GM10266 (cell line): ENCODE measurements around the gene LRG1.
A peak's percentile ranks its signal among the peaks of the same experiment; 100 is the strongest.

ENCODE experiments used
- DNase-seq: peaks from one replicate; pipeline ENCODE4 v3.0.0; 2012; ENCODE audit errors: extremely low spot score
- TF ChIP-seq, protein P1 (sequence below): IDR thresholded peaks from 2 replicates; pipeline ENCODE4 v1.5.1; 2012; ENCODE audit warnings: mild to moderate bottlenecking, low read depth; ENCODE audit not compliant: control insufficient read depth, insufficient read depth; ENCODE audit errors: missing control alignments

LRG1 gene

DNA sequence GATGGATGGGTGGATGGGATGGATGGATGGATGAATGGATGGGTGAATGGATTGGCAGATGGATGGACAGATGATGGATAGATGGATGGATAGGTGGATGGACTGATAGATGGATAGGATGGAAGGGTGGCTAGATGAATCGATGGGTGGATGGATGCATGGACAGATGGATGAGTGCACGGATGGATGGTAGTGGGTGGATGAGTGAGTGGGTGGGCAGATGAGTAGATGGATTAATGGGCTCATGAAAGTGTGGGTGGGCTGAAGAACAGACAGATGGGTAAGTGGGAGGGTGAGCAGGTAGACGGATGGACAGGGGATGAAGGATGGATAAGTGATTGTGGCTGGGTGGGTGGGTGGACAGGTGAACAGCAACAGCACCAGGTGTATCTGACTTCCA lies 13.9 kb upstream of the LRG1 start:
- no peak for DNase-seq

DNA sequence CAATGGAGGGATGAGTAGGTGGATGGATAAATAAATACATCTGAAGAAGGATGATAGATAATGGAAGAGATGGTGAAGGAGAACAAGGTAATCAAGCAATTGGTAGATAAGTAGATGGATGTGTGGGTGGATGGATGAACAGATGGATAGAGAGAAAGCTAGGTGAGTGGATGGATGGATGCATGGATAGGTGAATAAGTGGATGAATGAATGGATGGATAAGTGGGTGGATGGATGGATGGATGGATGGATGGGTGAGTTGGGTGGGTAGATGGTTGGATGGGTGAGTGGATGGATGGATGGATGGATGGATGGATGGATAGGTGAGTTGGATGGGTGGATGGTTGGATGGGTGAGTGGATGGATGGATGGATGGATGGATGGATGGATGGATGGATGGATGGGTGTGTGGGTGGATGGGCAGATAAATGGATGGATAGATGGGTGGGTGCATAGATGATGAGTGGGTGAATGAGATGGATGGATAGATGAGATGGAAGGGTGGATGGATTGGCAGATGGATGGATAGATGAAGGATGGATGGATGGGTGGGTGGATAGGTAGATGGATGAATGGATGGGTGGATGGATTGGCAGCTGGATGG lies 13.4 kb upstream of the LRG1 start:
- no peak for DNase-seq
- TF ChIP-seq, protein P1, sequence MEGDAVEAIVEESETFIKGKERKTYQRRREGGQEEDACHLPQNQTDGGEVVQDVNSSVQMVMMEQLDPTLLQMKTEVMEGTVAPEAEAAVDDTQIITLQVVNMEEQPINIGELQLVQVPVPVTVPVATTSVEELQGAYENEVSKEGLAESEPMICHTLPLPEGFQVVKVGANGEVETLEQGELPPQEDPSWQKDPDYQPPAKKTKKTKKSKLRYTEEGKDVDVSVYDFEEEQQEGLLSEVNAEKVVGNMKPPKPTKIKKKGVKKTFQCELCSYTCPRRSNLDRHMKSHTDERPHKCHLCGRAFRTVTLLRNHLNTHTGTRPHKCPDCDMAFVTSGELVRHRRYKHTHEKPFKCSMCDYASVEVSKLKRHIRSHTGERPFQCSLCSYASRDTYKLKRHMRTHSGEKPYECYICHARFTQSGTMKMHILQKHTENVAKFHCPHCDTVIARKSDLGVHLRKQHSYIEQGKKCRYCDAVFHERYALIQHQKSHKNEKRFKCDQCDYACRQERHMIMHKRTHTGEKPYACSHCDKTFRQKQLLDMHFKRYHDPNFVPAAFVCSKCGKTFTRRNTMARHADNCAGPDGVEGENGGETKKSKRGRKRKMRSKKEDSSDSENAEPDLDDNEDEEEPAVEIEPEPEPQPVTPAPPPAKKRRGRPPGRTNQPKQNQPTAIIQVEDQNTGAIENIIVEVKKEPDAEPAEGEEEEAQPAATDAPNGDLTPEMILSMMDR = no peak

More for the DNA sequence above, 13.9 kb upstream of the LRG1 start:
- TF ChIP-seq, protein P1 = no peak

DNA sequence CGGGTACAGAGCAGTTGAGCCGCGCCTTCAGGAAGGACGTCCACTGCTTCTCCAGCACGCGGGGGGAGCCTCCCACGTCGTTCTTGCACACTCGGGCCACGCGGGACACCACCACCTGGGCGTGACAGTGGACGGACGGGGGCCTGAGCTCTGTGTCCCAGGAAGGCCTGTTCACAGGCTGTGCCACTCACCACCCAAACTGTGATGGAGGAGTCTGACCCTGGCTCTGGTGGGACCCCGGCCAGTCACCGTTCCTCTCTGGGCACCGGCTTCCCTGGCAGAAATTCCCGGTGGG lies 12.6 kb upstream of the LRG1 start:
- TF ChIP-seq, protein P1 = no peak

DNA sequence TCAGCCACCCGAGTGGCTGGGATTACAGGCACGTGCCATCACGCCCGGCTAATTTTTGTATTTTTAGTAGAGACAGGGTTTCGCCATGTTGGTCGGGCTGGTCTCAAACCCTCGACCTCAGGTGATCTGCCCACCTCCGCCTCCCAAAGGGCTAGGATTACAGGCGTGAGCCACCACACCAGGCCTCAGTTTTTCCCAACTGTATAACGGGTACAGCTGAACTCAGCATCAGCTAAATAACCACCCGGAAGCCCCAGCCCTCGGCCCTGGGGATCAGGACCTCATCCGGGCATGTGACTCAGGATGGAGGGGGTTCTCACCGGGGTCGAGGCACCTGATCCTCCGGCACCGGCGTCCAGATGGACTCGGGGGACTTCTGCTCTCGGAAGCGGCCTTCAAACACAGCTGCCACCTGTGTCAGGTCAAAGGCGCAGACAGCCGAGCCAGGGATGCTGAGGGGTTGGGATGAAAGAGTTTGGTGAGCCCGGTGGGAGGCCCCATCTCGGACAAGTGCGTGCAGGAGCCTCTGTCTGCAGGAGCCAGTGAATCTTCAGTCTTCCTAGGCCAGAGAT lies 10.7 kb upstream of the LRG1 start:
- TF ChIP-seq, protein P1 = no peak
- no peak for DNase-seq

More for the DNA sequence above, 12.6 kb upstream of the LRG1 start:
- no peak for DNase-seq

DNA sequence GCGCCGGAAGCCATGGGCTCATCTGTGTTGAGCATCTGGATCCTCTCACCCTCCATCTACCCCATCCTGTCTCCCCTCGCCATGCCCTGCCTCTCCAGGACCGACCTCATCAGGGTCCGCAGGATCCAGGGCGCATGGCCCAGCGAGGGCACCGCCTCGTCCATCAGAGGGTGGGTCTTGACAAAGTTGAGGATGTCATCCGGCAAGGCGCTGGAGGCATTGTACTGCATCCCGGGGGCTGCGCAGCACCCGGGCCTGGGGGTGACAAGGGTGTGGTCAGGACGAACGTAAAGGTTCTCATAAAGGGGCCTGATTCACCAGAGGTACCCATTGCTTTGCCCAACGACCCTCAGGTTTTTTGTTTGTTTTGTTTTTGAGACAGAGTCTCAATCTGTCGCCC lies 10.2 kb upstream of the LRG1 start:
- no peak for DNase-seq
- TF ChIP-seq, protein P1 = no peak

DNA sequence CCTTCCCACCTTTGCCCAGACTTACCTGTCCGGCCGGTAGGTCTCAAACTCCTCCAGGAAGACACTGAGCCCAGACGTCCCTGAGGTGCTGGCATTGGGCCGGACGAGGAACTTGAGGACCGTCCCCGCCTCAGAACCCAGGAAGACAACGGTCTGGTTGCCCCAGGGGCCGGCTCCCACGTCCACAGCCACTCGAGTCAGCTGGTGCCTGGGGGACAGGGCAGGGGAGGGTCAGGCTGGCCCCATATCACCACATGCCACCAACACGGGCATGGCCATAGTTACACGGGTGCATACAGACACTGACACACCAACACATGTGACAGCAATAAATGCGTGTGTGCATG lies 8.4 kb upstream of the LRG1 start:
- TF ChIP-seq, protein P1 = no peak
- DNase-seq = no peak

DNA sequence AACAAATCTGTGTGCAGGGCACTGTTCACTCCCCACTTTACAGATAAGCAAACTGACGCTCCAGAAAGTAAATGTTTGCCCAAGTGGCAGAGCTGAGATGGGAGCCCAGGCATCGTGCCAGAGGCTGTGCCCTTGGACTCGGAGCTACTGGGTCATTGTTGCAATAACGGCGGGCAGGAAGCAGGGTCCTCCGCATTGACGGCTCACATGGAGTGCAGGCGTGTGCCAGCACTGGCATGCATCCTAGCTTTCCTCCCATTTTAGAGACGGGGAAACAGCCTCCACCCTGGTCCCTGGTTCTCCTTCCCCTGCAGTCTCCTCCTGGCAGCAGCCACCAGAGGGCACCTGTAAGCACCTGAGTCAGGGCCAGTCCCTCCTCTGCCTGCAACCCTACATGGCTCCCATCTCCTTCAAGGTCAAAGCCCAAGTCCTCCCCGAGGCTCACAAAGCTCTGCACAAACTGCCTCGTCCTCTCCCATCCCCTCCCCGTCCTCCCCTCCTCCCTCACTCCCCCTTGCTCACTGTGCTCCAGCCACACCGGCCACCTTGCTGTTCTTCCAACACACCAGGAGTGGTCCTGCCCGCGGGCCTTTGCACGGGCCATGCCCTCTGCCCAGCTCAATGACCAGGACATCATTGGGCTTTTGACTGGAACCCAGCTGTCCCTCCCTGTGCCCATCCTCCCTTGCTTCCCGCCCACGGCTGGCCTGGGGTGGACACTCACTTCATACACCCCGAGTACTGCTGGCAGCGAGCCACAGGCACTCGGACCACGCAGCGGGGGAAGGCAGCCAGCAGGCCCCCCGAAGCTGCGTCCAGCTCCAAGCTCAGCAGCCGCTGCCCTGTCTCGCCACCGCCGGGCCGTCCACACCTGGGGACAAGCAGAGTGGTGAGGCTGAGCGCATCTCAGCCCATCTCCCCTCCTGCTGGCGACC lies 7.7 kb upstream of the LRG1 start:
- DNase-seq = no peak
- TF ChIP-seq, protein P1 = peak; percentile 41
